Measurements from ENCODE around the gene ARMC8. TPM values are rescaled to one million over a fixed set of nuclear protein-coding genes. Genes with fewer than 3 reads are reported as not detected.

The ARMC8 gene
- total and polyA plus RNA-seq, 7 donors = 25.4 to 92.1 (median 40.1) TPM

- DNase-seq (peak; percentile 41 to 84), ATAC-seq (peak; percentile 93 to 99 (median 98))
- H3K4me1 ChIP-seq = peaks cover 12% of the 10 kb centered on the region
- TF ChIP-seq CTCF (IDR thresholded peaks at IDR 0.05) = no peak
- H3K27ac ChIP-seq = peak overlapping the region; percentile 66
- 80 to 100% (median 93%) methylated on average over 1 of the region's 1 CpG for WGBS, 3 donors
- H3K27me3 ChIP-seq (ENCODE audit: insufficient read depth in 3 of 3, low read length in 2 of 3) = no peaks in the 10 kb centered on the region
- intact Hi-C loops (cut with DNase I) = no loop called here
- no peaks in the 10 kb centered on the region for H3K9me3 ChIP-seq
- H3K36me3 ChIP-seq (ENCODE audit: insufficient read depth in 1 of 2, low read depth in 1 of 2) = no peaks in the 10 kb centered on the region
- H3K4me3 ChIP-seq = no peak overlapping the region
Measured at GRCh38 chr3:138317687-138318086, 130.6 kb downstream of the ARMC8 start.

DNA sequence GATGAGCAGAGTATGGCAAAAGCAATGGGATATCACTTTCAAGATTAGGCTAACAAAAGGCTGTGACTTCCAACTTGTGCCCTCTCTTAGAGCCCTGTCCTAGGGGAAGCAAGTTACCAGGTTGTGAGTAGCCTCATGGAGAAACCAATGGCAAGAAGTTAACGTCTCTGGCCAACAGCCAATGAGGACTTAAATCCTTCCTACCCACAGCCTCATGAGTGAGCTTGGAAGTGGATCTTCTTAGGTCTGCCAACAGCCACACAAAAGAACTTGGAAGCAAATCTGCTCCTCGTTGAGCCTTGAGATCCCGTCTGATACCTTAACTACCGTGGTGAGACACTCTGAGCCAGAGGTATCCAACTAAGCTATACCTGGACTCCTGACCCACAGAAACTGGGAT, 136.9 kb downstream of the ARMC8 start:
- Histone ChIP-seq H3K4me1 (peaks cover 14% of the 10 kb centered on the region), H3K27ac (no peak overlapping the region)

DNA sequence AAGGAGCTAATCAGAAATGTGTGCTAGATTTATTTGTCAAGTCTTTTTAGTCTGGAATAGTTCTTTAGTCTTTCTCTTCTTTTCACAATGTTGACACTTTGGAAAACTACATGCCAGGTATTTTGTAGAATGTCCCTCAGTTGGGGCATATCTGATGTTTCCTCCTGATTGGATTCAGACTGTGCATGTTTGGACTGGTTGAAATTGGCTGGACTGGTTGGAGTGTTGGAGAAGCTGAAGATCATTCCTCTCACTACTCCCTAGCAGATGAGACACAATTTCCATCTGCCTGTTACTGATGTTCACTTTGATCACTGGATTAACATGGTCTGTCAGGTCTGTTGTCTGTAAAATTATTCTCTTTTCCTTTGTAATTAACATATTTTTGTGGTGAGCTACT, 138.9 kb downstream of the ARMC8 start:
- Histone ChIP-seq H3K36me3 (ENCODE audit: insufficient read depth in 1 of 2, low read depth in 1 of 2) (no peaks in the 10 kb centered on the region), H3K9me3 (no peaks in the 10 kb centered on the region), H3K4me3 (no peak overlapping the region), H3K4me1 (peaks cover 20% of the 10 kb centered on the region), H3K27ac (no peak overlapping the region), H3K27me3 (ENCODE audit: insufficient read depth in 3 of 3, low read length in 2 of 3) (no peaks in the 10 kb centered on the region)
- intact Hi-C loops (cut with DNase I) = no loop called here
- ATAC-seq (no peak), DNase-seq (no peak)
- TF ChIP-seq CTCF (IDR thresholded peaks at IDR 0.05) = no peak

More for the DNA sequence above, 136.9 kb downstream of the ARMC8 start:
- Histone ChIP-seq H3K36me3 (ENCODE audit: insufficient read depth in 1 of 2, low read depth in 1 of 2) (no peaks in the 10 kb centered on the region), H3K4me3 (no peak overlapping the region), H3K27me3 (ENCODE audit: insufficient read depth in 3 of 3, low read length in 2 of 3) (no peaks in the 10 kb centered on the region), H3K9me3 (no peaks in the 10 kb centered on the region)
- WGBS, 3 donors = 25 to 38% (median 32%) methylated on average over 4 of the region's 4 CpGs
- DNase-seq (no peak), ATAC-seq (peak in 2 of 4 donors; percentile 23 to 32)
- no peak for TF ChIP-seq CTCF (IDR thresholded peaks at IDR 0.05)
- intact Hi-C loops (cut with DNase I) = no loop called here

- Histone ChIP-seq H3K9me3 (no peaks in the 10 kb centered on the region), H3K36me3 (ENCODE audit: insufficient read depth in 1 of 2, low read depth in 1 of 2) (no peaks in the 10 kb centered on the region), H3K27ac (no peak overlapping the region), H3K4me3 (no peak overlapping the region), H3K4me1 (peaks cover 20% of the 10 kb centered on the region), H3K27me3 (ENCODE audit: insufficient read depth in 3 of 3, low read length in 2 of 3) (no peaks in the 10 kb centered on the region)
- no peak for ATAC-seq
- no peak for TF ChIP-seq CTCF (IDR thresholded peaks at IDR 0.05)
- DNase-seq = no peak
- intact Hi-C loops (cut with DNase I) = no loop called here
- WGBS, 3 donors = 94 to 98% (median 96%) methylated on average over 12 of the region's 12 CpGs
Measured at GRCh38 chr3:138326866-138327595, 139.9 kb downstream of the ARMC8 start.

- intact Hi-C loops (cut with DNase I) = loop anchor here in 1 of 2 donors (2.0 kb wide), 1 partner anchor 65 kb away; no protein-coding TSS in a partner anchor
- ATAC-seq (no peak), DNase-seq (no peak)
- H3K9me3 ChIP-seq = no peaks in the 10 kb centered on the region
- no peak for TF ChIP-seq CTCF (IDR thresholded peaks at IDR 0.05)
- WGBS, 3 donors = 84 to 91% (median 87%) methylated on average over 4 of the region's 4 CpGs
- H3K27ac ChIP-seq = no peak overlapping the region
- H3K4me3 ChIP-seq = no peak overlapping the region
- H3K36me3 ChIP-seq (ENCODE audit: insufficient read depth in 1 of 2, low read depth in 1 of 2) = no peaks in the 10 kb centered on the region
- peaks cover 20% of the 10 kb centered on the region for H3K4me1 ChIP-seq
- no peaks in the 10 kb centered on the region for H3K27me3 ChIP-seq (ENCODE audit: insufficient read depth in 3 of 3, low read length in 2 of 3)
Measured at GRCh38 chr3:138327831-138328230, 140.7 kb downstream of the ARMC8 start.

Measured in psoas muscle (tissue), 8 donors.